ENCODE data around the gene DGUOK. TPM values are rescaled to one million over a fixed set of nuclear protein-coding genes. Genes with fewer than 3 reads are reported as not detected.
A peak's percentile ranks its signal among the peaks of the same experiment; 100 is the strongest.

Gene DGUOK
- total and polyA plus RNA-seq, 10 of the 15 experiments (the other 5 are each of a cell fraction or from before 2014, with no cell fraction given), result 64.4 to 234 (median 91.4) TPM

GRCh38 chr2:73984922-73985307, 58.2 kb downstream of the DGUOK start (continued):
- peak; percentile 19; the same call in 1 of the 2 replicates for TF ChIP-seq RB1 (IDR thresholded peaks at IDR 0.05; ENCODE audit: borderline replicate concordance)
- no peak for TF ChIP-seq TCF3 (IDR thresholded peaks at IDR 0.05; ENCODE audit: borderline replicate concordance, insufficient read depth, low read depth, low read length)
- TF ChIP-seq BMI1 (IDR thresholded peaks at IDR 0.05; ENCODE audit: borderline replicate concordance), result no peak
- no peak for TF ChIP-seq ZNF274 (IDR thresholded peaks at IDR 0.05; ENCODE audit: insufficient read depth, insufficient read length)
- TF ChIP-seq ZNF592 (IDR thresholded peaks at IDR 0.05), result no peak
- TF ChIP-seq GABPA (IDR thresholded peaks at IDR 0.05; ENCODE audit: low read depth), result no peak
- no peak for TF ChIP-seq DPF2 (IDR thresholded peaks at IDR 0.05)
- TF ChIP-seq ZNF384 (IDR thresholded peaks at IDR 0.05; ENCODE audit: borderline replicate concordance, low read depth, low read length), result no peak
- no peak for TF ChIP-seq ATF7 (IDR thresholded peaks at IDR 0.05; ENCODE audit: low read depth)
- TF ChIP-seq EP300 (IDR thresholded peaks at IDR 0.05; ENCODE audit: borderline replicate concordance in 1 of 2, control insufficient read depth in 1 of 2, low read depth in 2 of 2, low read length in 2 of 2), result no peak
- no peak for TF ChIP-seq E4F1 (IDR thresholded peaks at IDR 0.05; ENCODE audit: borderline replicate concordance, partially characterized antibody)
- TF ChIP-seq WRNIP1 (IDR thresholded peaks at IDR 0.05; ENCODE audit: borderline replicate concordance, low read depth, low read length), result no peak
- no peak for TF ChIP-seq ZBED1 (IDR thresholded peaks at IDR 0.05; ENCODE audit: borderline replicate concordance)
- TF ChIP-seq TCF7 (IDR thresholded peaks at IDR 0.05; ENCODE audit: borderline replicate concordance), result no peak
- TF ChIP-seq RELA (IDR thresholded peaks at IDR 0.05; ENCODE audit: borderline replicate concordance, partially characterized antibody), result no peak
- peak; percentile 25; the same call in 1 of the 3 replicates for TF ChIP-seq POU2F2 (IDR thresholded peaks at IDR 0.05; ENCODE audit: borderline replicate concordance, low read depth, low read length)
- TF ChIP-seq BCL3 (IDR thresholded peaks at IDR 0.05; ENCODE audit: borderline replicate concordance, insufficient read depth, low read depth, low read length, poor library complexity, severe bottlenecking), result no peak
- no peak for TF ChIP-seq YBX1 (IDR thresholded peaks at IDR 0.05)

Data from GM12878 (cell line).